Choroid plexus epithelial cell (primary cell): ENCODE data around the gene GRM1.
A peak's percentile ranks its signal among the peaks of the same experiment; 100 is the strongest.

ENCODE experiments used
- DNase-seq: peaks from one replicate; pipeline ENCODE4 v3.0.0-alpha.2; 2010; ENCODE audit warnings: low read depth
- H3K4me3 ChIP-seq: 2 replicates; pipeline ENCODE4 v1.5.1; 2011; ENCODE audit warnings: low read depth, mild to moderate bottlenecking, control low read depth, low read length, moderate library complexity
- CTCF ChIP-seq: conservative IDR thresholded peaks from 2 replicates; pipeline ENCODE4 v1.5.1; 2011; ENCODE audit warnings: low read depth, mild to moderate bottlenecking, control low read depth, inconsistent platforms, low read length, moderate library complexity

The GRM1 gene

DNA sequence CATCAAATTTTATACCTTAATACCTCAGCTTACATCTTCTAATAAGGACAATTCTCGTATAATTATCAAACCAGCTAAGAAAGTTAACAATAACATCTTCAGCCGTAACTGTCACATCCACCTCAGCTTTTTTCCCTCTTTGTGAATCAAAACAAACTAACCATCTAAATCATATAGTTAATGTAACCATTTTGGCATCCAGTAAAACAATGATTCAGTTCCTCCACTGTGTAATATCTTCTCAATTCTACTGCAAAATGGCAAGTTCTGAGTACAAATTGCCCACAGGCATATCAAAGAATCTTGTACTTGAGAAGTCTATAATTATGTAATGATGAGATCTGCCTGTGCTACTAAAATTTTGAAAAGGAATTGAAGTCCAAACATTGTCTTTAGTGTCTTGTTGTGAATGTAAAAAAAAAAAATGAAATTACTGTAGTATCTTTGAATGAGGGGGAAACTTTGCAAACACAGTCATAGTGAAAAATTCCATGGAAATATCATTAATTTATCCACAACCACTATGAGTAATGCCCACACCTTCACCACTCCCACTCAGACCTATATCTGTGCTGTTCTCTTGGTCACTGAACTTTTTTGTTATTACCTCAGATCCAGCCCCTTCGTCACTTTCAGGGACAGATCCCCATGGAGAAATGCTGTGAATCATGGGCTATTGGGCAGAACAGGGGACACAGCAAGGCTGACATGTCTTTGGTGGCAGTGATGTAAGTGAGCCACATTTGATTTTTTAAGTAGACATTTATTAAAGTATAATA, 336.1 kb downstream of the GRM1 start:
- no peak for DNase-seq
- TF ChIP-seq CTCF = no peak
- no peak overlapping the region for H3K4me3 ChIP-seq

- TF ChIP-seq CTCF = no peak
- no peak overlapping the region for H3K4me3 ChIP-seq
- DNase-seq = no peak
Measured at GRCh38 chr6:146367061-146367460, 338.2 kb downstream of the GRM1 start.

- H3K4me3 ChIP-seq = no peak overlapping the region
- no peak for DNase-seq
- no peak for TF ChIP-seq CTCF
Measured at GRCh38 chr6:146369866-146370265, 341.0 kb downstream of the GRM1 start.

DNA sequence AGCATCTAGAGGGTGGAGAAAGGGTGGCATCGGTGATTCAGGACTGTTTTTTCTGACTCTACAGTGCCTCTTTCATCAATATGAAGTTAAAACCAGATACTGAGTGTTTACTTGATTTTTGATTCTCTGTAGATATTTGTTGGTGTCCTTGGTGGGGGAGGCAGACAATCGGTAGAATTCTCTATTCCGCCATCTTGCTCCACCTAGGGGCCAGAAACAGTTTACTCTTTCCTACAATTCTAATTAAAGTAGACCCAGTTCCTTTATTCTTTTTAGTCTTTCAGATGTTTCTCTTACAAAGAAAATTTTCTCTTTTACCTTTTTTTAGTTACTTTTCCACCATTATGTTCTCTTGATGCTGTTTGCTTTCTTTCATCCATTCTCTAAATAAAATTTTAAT, 352.6 kb downstream of the GRM1 start:
- H3K4me3 ChIP-seq = no peak overlapping the region
- peak; percentile 17 for DNase-seq
- peak; percentile 57 for TF ChIP-seq CTCF

- no peak for DNase-seq
- H3K4me3 ChIP-seq = no peak overlapping the region
- TF ChIP-seq CTCF = no peak
Measured at GRCh38 chr6:146388736-146389364, 360.0 kb downstream of the GRM1 start.

DNA sequence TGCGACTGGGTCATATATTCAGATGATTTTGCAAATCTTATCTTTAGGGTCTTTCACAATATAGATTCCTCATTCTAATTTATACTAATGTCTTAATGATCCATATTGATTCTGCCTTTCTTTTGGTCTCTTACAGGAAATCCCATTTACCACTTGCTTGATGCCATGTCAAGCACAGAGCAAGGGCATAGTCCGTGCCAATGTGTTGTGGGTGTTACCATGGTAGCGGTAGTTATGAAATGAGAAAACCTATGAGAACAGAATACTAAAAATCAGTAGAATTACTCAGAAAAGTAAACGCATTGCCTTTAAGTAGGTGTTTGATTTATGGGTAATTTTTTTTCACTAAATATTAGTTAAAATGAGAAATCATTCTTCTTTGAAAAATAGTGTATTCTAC, 360.9 kb downstream of the GRM1 start:
- no peak overlapping the region for H3K4me3 ChIP-seq
- no peak for TF ChIP-seq CTCF
- no peak for DNase-seq

DNA sequence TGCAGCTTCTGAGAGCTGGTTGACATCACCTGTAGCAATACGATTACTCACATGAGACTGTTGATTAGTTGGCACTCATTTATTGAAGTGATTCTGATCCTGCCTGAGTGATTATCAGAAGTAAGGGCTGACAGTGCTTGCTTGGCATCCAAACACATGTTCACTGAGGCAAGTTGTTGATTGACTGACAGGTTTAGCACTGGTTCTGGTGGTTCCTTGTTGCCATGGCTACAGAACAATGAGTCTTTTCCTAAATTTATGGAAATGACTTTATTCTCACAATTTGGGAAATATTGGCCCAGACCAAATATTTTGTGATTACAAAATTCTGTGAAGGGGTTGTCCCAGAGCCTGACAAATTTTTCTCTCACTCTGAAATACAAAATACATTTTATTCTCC, 368.8 kb downstream of the GRM1 start:
- TF ChIP-seq CTCF = no peak
- no peak overlapping the region for H3K4me3 ChIP-seq
- DNase-seq = no peak
